ENCODE results near the gene TAAR1.
"Not testable (repeated sequence)": the region's sequence is repeated elsewhere in the genome, so short reads cannot be mapped to it uniquely, and the experiment has no call there.

The TAAR1 gene

DNA sequence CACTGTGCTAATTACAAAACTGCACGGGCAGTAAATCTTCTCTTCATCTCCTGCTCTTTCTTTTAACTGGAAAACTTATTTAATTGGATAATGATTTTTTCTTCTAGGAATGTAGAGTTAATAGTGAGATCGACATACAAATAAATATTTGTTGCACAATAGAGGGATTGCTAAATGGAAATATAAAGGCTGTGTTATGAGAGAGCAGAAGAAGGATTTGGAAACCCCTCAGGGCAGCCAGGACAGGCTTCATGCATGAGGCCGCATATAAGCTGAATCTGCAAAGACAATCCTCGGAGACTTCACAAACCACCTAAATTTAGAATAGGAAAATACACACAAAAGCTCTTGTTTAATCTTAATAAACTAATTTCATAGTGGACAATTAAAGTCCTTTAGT, 2.9 kb upstream of the TAAR1 start:
- no peak for DNase-seq

DNA sequence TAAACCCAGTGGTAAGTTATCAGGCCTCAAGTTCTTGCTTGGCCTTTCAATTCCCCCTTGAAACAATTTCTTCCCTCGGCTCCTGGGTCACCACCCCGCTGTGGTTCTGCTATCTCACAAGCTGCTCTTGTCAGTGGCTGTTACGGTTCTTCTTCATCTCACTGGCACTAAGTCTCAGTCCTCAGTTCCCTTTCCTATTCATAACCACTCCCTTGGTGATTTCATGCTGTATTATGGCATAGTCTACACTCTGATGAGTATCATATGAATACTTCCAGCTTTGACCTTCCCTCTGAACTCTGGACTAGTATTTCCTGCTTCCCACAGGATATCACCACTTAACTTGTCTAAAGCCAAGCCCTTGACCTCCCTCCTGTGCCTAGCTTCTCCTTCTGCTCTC, 7.9 kb downstream of the TAAR1 start:
- DNase-seq = no peak

DNA sequence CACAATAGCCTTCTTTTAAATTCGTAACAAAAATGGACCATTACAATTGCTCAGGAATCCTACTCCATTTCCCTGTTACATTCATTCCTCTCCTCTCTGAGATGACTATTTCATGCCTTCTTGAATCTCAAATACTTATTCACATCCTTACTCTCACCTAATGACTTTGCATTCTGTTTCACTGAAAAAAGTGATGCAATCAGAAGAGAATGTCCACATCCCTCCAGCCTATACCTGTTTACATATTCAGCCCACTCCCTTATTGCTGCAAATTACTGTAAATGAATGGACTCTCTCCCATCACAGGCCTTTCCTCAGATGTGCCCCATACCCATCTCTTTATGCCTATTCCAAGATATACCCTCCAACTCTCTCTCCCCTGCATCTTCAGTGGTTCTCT, 8.6 kb downstream of the TAAR1 start:
- no peak for DNase-seq

DNA sequence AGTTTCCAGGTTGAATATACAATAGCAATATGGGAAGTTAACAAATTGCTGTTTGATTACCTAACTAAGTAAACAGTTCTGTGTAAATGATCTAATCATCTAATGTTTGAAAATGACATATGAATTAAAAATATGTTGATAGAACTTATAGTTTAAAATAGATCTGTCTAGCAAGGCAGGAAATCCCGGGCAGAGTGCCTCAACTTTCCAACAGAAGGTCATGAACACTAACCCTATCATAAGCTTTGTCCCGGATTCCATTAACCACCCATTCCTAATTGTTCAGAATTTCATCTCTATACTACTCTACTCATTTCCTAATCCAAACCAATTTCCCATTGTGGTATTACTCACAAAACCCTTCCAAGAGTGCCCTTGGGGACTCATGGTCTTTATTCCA, 10.2 kb downstream of the TAAR1 start:
- no peak for DNase-seq

DNA sequence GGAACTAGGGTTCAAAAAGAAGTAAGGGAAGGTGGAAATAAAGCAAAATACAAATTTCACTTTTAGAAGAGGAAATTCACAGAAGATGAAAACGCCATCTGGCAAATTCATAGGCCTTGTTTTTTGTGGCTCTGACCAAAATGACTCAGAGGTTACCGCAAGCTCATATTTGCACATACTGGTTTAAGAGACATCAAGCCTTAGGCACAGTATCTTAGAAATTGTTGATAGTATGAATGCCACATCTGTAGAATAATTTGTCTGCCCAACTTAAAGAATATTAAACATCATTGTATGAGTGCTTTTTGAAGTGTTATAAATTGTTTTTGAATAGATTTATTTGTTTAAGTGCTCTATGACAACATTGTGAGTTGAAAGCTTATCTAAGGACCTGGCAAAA, 10.6 kb downstream of the TAAR1 start:
- no peak for DNase-seq

DNA sequence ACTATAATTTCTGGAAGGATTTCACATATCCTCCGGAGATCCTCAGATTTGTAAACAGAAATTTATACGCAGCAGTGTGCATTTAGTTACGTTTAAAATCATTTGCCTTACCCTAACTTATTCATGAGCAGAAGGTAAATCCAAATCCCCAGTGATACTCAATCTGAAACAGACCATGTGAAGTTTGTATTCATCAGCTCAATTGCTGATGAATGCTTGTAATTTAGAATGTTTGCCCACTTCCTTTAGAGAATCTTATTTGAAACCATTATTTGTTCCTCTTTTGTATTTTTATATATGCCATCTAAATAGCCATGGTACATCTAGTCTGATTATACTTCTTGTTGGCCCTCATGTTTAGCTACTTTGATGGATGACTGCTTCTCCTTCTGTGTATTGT, 15.4 kb downstream of the TAAR1 start:
- DNase-seq = no peak

DNA sequence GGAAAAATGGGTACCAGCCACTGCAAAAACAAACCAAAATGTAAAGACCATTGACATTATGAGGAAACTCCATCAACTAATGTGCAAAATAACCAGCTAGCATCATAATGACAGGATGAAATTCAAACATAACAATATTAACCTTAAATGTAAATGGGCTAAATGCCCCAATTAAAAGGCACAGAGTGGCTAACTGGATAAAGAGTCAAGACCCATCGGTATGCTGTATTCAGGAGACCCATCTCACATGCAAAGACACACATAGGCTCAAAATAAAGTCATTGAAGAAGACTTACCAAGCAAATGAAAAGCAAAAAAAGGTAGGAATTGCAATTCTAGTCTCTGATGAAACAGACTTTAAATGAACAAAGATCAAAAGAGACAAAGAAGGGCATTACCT, 21.8 kb downstream of the TAAR1 start:
- DNase-seq = not testable (repeated sequence)

DNA sequence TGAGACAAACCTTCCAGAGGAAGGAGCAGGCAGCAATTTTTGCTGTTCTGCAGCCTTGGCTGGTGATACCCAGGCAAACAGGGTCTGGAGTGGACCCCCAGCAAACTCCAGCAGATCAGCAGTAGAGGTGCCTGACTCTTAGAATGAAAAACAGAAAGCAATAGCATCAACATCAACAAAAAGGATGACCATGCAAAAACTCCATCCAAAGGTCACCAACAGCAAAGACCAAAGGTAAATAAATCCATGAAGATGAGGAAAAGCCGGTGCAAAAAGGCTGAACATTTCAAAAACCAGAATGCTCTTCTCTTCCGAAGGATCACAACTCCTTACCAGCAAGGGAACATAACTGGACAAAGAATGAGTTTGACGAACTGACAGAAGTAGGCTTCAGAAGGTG, 23.1 kb downstream of the TAAR1 start:
- DNase-seq = not testable (repeated sequence)

DNA sequence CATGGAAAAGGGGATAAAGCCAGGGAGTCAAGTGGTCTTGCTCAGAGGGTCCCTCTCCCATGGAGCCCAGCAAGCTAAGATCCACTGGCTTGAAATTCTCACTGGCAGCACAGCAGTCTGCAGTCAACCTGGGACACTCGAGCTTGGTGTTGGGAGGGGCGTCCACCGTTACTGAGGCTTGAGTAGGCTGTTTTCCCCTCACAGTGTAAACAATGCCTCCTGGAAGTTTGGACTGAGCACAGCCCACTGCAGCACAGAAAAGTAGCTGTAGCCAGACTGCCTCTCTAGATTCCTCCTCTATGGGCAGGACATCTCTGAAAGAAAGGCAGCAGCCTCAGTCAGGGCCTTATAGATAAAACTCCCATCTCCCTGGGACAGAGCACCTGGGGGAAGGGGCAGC, 23.7 kb downstream of the TAAR1 start:
- not testable (repeated sequence) for DNase-seq

DNA sequence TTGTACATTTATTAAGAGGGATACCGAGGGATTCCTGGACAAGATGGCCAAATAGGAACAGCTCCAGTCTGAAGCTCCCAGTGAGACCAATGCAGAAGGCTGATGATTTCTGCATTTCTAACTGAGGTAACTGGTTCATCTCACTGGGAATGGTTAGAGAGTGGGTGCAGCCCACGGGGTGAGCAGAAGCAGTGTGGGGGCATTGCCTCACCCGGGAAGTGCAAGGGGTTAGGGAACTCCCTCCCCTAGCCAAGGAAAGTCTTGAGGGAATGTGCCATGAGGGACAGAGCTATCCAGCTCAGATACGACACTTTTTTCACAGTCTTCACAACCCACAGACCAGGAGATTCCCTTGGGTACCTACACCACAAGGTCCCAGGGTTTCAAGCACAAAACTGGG, 24.2 kb downstream of the TAAR1 start:
- DNase-seq = no peak

DNA sequence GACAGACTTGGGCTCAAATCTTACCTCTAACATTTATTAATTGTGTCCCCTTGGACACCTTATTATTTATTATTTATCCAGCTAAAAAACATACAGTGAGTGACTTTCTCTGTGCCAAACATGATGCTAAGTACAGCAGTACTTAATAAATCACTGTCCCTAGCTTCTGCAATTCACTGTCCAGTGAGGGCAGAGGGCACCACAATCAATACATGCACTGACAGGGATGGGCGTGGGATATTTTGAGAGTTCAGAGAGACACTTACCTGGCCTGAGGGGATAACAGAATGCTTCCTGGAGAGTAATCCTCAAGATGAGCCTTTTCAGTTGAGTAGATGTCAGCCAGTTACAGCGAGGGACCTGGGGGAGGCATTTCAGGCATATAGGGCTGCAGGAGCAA, 25.6 kb downstream of the TAAR1 start:
- no peak for DNase-seq

DNA sequence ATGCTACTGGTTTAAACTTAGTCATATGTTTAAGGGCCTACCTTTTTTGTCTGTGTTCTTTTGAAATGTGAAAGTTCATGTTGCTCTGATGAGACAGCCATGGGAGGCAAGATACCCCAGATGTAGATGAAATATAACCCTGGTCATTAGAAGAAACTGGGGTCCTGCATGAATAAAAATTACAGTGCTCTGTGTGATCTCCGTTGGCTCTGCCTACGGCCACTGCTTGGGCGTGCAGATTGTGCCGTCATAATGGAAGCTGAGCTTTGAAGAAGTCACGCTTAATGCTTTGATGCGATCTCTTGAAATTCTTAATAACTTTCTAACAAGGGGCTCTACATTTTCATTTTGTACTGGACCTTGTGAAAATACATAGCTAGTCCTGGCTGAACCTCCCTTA, 34.8 kb downstream of the TAAR1 start, which contains the start of gene TAAR2:
Gene TAAR2 (minus strand): TSS at position 101 of the 400 bp plus-strand sequence. CDS start 0 bp downstream, at position 101.
- no peak for DNase-seq

DNA sequence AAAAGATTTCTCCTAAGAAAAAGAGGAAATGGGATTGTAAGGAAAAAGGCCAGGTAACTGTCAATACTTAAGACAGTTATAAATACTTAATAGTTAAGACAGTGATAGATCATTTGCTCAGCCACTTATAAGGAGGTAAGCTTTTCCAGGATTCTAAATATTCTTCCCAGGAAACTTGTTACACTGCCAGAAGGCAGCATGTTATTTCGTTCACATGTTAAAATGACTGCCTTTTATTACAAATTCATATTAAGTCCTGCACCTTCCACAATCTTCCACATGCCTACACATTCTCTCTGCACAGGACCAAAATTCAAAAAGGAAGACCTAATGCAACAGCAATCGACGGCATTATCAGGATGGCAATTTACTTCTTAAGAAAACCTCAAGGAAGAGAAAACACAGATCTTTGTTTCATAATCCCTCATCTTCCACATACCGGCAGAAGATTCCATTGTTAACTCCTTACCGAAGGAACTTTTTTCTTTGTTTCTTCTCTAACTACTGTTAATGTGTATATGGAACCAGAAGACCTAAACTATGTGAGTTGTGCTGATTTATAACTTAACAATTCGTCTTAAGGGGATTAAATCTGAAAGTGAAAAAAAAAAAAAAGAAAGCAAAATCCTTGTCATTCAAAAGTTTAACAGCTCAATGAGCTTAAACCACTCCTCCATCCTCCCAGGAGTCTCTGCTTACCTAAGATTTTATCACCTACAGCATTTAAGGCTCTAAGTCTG, 35.7 kb downstream of the TAAR1 start:
- no peak for DNase-seq

DNA sequence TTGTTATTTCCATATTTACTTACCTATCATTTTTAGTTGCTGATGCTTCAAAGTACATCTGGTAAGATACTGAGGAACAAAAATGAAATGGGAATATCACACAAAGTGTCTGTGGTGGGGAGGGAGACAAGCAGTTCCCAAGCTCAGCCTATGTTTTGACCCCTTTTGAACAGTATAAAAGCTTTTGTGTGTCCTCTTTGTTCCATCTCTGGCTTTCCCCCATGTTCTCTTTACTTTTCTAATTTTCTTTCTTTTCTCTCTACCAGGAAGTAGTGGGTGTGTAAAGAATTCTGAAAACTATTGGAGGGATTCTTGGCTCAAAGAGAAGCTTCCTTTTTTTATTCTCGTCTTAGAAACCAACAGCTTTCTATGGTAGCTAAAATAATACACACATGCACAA, 42.3 kb downstream of the TAAR1 start:
- DNase-seq = no peak

DNA sequence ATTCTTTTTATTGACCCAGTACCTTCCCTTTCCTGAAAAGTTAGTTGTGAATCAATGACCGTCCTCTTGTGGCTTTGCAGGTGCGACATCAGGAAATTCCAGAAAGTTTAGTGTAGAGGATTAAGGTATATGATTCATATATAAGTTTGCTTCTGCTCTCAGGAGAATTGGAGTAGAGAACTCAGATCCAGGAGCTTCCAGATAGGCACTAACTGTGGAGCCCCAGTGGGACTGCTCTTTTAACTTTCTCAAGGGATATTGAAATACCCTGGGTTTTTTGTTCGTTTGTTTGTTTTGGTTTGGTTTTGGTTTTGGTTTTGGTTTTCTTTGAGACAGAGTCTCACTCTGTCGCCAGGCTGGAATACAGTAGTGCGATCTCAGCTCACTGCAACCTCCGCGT, 44.4 kb downstream of the TAAR1 start:
- no peak for DNase-seq

DNA sequence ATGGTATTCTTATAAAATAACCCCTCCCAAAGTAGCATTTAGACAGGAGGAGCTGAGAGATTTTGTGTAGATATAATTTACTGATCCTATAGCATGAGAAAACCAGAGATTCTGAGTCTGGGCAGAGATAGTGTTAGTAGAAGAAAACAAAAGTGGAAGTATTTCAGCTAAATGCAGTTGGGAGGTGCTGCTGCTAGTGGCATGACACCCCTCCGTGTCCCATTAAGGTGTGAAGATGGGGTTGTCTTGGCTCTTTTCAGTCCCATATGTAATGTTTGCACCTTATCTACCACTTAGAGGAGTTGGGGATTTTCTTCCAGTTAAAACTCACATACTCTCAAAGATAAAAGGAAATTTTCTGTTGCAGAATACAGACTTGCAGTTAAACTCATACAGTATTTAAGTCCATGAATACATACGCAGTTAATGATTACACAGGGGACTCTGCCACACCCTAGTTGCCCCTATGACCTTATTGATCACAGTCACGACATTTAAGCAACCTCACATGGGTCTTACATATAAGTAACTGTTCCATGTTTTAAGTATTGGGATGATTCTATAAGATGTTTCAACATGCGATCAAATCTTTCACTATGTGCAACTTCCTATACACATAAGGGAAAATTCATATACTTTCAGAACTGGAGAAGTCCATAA, 46.4 kb downstream of the TAAR1 start:
- no peak for DNase-seq

DNA sequence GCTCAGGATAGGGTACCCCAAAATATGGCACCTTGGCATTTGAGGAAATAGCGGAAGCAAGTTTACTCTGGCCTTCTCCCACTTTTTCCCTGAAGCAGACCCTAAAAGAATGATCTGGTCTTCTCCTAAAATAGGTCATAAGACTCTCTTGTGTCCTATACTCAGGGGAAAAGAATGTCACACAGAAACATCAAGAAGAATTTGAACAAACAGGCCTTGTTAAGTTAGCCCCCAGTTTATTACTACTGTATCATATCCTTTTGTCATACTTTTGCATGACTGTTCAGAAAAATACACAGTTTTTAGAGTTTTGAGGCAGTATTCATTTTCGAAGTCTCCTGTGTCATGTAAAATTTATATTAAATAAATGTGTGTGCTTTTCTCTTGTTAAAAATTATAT, 47.4 kb downstream of the TAAR1 start:
- DNase-seq = no peak

DNA sequence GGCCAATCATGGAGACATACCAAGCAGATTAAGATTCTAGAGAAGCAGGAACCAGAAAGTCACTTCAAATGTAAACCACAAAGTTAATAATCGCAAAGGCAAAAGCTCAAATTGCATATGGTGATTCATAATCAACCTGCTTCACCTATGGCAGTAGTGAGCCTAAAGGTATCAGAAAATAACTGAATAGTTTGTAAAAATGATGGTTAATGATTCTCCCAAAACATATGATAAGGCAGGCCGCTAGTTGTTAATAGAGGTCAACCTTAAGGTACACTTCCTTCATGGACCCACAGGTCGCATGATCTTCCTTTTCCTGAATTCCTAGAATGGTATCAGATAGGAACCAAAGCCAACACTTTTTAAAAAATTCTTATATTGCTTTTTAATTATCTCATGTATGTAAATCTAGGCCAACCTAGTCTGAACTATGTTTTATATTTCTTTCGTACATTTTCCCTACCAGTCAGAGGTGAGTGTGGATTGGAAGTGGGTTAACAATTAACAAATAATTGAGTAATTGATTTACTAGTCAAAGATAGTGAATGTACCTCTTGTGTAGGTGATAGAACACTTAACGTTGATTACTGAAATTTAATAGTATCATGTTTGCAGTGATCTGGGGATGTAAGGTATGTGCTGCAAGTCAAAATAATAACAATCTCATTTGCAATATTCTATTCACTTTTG, 51.3 kb downstream of the TAAR1 start:
- no peak for DNase-seq

DNA sequence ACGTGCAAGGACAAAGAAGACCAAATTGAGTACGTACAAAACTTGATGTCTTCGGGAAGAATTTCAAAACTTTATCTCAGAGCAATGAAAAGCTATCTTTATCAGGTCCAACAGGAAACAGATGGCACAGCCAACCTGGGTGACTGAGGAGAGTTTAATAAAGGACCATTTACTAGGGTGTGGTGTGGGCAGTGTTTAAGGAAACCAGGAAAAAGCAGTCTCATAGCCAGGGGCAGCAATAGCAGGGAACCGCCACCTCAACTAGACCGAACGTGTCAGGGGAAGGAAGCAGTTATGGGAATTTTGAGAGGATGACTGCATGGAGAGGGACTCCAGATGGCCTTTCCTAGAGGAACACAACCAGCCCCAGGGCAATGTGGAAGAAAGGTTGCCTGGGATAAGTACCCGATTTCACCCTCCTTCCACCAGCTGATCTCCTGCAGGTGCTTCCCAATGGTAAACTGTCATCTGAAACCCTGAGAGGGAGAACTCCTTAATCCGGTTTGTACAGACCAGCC, 54.3 kb downstream of the TAAR1 start:
- DNase-seq = no peak

DNA sequence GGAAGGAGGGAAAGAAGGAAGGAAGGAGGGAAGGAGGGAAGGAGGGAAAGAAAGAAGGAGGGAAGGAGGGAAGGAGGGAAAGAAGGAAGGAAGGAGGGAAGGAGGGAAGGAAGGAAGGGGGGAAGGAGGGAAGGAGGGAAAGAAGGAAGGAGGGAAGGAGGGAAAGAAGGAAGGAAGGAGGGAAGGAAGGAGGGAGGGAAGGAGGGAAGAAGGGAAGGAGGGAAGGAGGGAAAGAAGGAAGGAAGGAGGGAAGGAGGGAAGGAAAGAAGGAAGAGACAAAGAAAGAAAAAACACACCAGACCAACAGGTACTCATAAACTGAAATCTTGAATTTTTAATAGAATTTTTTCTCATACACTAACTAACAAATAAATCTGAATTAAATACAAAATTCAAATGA, 58.1 kb downstream of the TAAR1 start:
- not testable (repeated sequence) for DNase-seq

DNA sequence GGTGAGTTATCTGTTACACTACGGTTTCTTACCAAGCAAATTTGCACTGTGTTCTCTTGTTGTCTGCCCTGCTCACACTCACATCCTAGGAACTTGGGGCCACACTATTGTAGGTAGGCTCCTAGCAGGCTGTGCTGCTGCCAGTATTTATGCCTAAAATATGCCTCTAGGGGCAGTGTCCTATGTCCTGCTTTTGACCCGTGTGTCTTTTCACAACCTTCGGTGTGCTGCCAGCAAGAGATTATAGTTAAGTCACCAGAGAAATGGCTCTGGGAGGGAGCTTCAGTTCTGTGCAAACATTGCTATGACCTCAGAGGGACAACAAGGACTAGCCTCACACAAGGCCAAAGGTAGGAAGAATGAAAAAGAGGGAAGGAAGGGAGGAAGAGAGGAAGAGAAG, 60.5 kb downstream of the TAAR1 start:
- DNase-seq = peak; percentile 60

DNA sequence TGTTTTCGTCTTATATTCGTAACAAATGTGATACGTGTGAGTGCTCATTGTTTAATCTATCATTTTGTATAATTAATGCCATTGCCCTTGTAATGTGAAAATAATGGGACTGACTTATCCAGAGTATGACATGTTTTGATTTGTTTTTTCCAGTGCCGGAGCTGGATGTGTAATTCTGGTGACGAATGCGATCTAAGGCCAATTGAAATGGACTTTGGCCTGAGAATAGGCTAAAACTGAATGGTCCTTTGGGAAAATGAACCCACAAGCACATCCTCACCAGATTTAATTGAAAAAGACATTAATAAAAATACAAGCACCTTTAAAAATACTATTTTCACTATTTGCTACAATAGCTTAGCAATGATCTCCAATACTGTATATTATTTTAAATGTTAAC, 62.8 kb downstream of the TAAR1 start:
- DNase-seq = no peak

All from islet precursor cell (in vitro differentiated cells).